ENCODE results near the gene CTAGE9.

Gene CTAGE9

GRCh38 chr6:131747821-131748353, 37.1 kb upstream of the CTAGE9 start:
- Histone ChIP-seq H3K4me2 (ENCODE audit: low read depth, low read length, poor library complexity, severe bottlenecking) (no peak overlapping the region), H3K36me3 (ENCODE audit: low read length) (peaks cover under 1% of the 10 kb centered on the region; the same call in 1 of the 2 replicates), H3K9me3 (ENCODE audit: insufficient read depth, low read length) (no peaks in the 10 kb centered on the region), H3K79me2 (ENCODE audit: insufficient read depth, low read length) (no peaks in the 10 kb centered on the region), H2AFZ (ENCODE audit: low read depth, low read length, severe bottlenecking) (no peak overlapping the region), H4K20me1 (ENCODE audit: low read depth, low read length) (no peaks in the 10 kb centered on the region), H3K9me2 (replicated peaks; ENCODE audit: insufficient read depth, low read length) (no peaks in the 10 kb centered on the region), H3F3A (ENCODE audit: insufficient read depth) (no peaks in the 10 kb centered on the region; the same call in 1 of the 2 replicates), H3K9ac (ENCODE audit: low read length) (no peak overlapping the region), H3K27ac (ENCODE audit: low read depth, low read length) (no peak overlapping the region), H3K27me3 (ENCODE audit: low read length) (no peaks in the 10 kb centered on the region), H3K4me3 (ENCODE audit: insufficient read depth, low read length, poor library complexity, severe bottlenecking) (no peak overlapping the region)
- TF ChIP-seq EZH2phosphoT487 (conservative IDR thresholded peaks at IDR 0.05; ENCODE audit: low read length) (no peak), CTCF (IDR thresholded peaks at IDR 0.05; ENCODE audit: insufficient read depth, low read length, poor library complexity, severe bottlenecking) (no peak)

DNA sequence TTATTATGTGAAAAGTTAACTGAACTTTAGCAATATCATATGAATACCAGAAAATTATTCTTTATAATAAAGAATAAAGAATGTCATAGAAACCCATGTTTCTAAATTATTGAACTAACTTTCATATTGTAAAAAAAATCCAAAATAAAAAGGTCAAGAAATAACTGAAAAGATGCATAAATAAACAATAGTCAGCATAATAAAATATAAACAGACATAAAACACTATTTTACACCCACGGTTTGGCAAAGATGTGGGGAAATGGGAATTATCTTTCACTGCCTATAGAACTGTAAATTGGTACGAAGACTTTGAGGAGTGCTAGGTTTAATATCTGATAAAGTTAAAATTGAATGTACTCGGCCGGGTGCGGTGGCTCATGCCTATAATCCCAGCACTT, 34.7 kb upstream of the CTAGE9 start:
- Histone ChIP-seq H3K9me3 (ENCODE audit: insufficient read depth, low read length) (no peaks in the 10 kb centered on the region), H3K79me2 (ENCODE audit: insufficient read depth, low read length) (no peaks in the 10 kb centered on the region), H3K4me3 (ENCODE audit: insufficient read depth, low read length, poor library complexity, severe bottlenecking) (no peak overlapping the region), H4K20me1 (ENCODE audit: low read depth, low read length) (no peaks in the 10 kb centered on the region), H3K9me2 (replicated peaks; ENCODE audit: insufficient read depth, low read length) (no peaks in the 10 kb centered on the region), H3K9ac (ENCODE audit: low read length) (no peak overlapping the region), H3K27me3 (ENCODE audit: low read length) (no peaks in the 10 kb centered on the region), H2AFZ (ENCODE audit: low read depth, low read length, severe bottlenecking) (no peak overlapping the region), H3K4me2 (ENCODE audit: low read depth, low read length, poor library complexity, severe bottlenecking) (no peak overlapping the region), H3F3A (ENCODE audit: insufficient read depth) (no peaks in the 10 kb centered on the region; the same call in 1 of the 2 replicates), H3K36me3 (ENCODE audit: low read length) (peaks cover 9% of the 10 kb centered on the region; the same call in 1 of the 2 replicates), H3K27ac (ENCODE audit: low read depth, low read length) (no peak overlapping the region)
- no peak for TF ChIP-seq CTCF (IDR thresholded peaks at IDR 0.05; ENCODE audit: insufficient read depth, low read length, poor library complexity, severe bottlenecking)
- TF ChIP-seq EZH2phosphoT487 (conservative IDR thresholded peaks at IDR 0.05; ENCODE audit: low read length), result no peak

GRCh38 chr6:131744432-131745287, 33.8 kb upstream of the CTAGE9 start:
- Histone ChIP-seq H3K27ac (ENCODE audit: low read depth, low read length) (no peak overlapping the region), H3K36me3 (ENCODE audit: low read length) (peaks cover 14% of the 10 kb centered on the region; the same call in 1 of the 2 replicates), H2AFZ (ENCODE audit: low read depth, low read length, severe bottlenecking) (no peak overlapping the region), H3K4me3 (ENCODE audit: insufficient read depth, low read length, poor library complexity, severe bottlenecking) (no peak overlapping the region), H3K79me2 (ENCODE audit: insufficient read depth, low read length) (no peaks in the 10 kb centered on the region), H4K20me1 (ENCODE audit: low read depth, low read length) (no peaks in the 10 kb centered on the region), H3F3A (ENCODE audit: insufficient read depth) (no peaks in the 10 kb centered on the region; the same call in 1 of the 2 replicates), H3K27me3 (ENCODE audit: low read length) (no peaks in the 10 kb centered on the region), H3K9me3 (ENCODE audit: insufficient read depth, low read length) (no peaks in the 10 kb centered on the region), H3K4me2 (ENCODE audit: low read depth, low read length, poor library complexity, severe bottlenecking) (no peak overlapping the region), H3K9me2 (replicated peaks; ENCODE audit: insufficient read depth, low read length) (no peaks in the 10 kb centered on the region), H3K9ac (ENCODE audit: low read length) (no peak overlapping the region)
- TF ChIP-seq CTCF (IDR thresholded peaks at IDR 0.05; ENCODE audit: insufficient read depth, low read length, poor library complexity, severe bottlenecking), result no peak
- no peak for TF ChIP-seq EZH2phosphoT487 (conservative IDR thresholded peaks at IDR 0.05; ENCODE audit: low read length)
